Transverse colon (tissue), 4 donors: ENCODE measurements around the gene NHLRC1.

Source experiments
- CTCF ChIP-seq, 5 experiments: fragments of 200-600 bp in 3 of 5; fragments of 450-650 bp in 2 of 5; sonication (generic) in 3 of 5; IDR thresholded peaks; 1 replicate in 2 of 5; 2 replicates in 3 of 5; pipeline ENCODE4 v1.5.1; 2016 to 2017; ENCODE audit warnings: antibody characterized with exemption in 5 of 5, inconsistent platforms in 3 of 5, mild to moderate bottlenecking in 2 of 5, moderate library complexity in 1 of 5
- POLR2A ChIP-seq: fragments of 450-650 bp; IDR thresholded peaks from one replicate; pipeline ENCODE4 v1.6.1; 2016; ENCODE audit warnings: antibody characterized with exemption, mild to moderate bottlenecking, moderate library complexity
- POLR2AphosphoS5 ChIP-seq, 3 donors: sonication (generic); formaldehyde crosslinking; IDR thresholded peaks; one replicate each; pipeline ENCODE4 v1.6.1; 2016; ENCODE audit warnings: antibody characterized with exemption in 3 of 3

- TF ChIP-seq CTCF (IDR thresholded peaks at IDR 0.05) (no peak), POLR2A (no peak), POLR2AphosphoS5 (IDR thresholded peaks at IDR 0.05) (no peak)
These were observed 38.4 kb upstream of the NHLRC1 start for GRCh38 chr6:18160911-18161310.
